Heart left ventricle (tissue), 16 donors: ENCODE data around the gene CLEC16A. TPM values are rescaled to one million over a fixed set of nuclear protein-coding genes. Genes with fewer than 3 reads are reported as not detected.

Source experiments
- ATAC-seq, 4 donors: fragments of 200-7000 bp; cut with Tn5 transposase; one replicate each; pipeline ENCODE4 v1.9.1; 2020 to 2022; ENCODE audit warnings: moderate library complexity in 4 of 4, mild to moderate bottlenecking in 3 of 4, moderate number of reproducible peaks in 1 of 4
- DNase-seq, 5 donors: peaks; one replicate each; pipeline ENCODE4 v3.0.0-alpha.2; 2020
- H3K27ac ChIP-seq, 12 donors: fragments of 200-600 bp; sonication (generic) in 4 of 12; one replicate each; pipeline versions ENCODE4 v1.5.0 to v1.8.0; 2016 to 2022; ENCODE audit warnings: mild to moderate bottlenecking in 2 of 12
- H3K27me3 ChIP-seq, 9 donors: fragments of 200-600 bp; sonication (generic) in 2 of 9; one replicate each; pipeline versions ENCODE4 v1.5.1 to v1.8.0; 2016 to 2022; ENCODE audit warnings: mild to moderate bottlenecking in 3 of 9
- H3K36me3 ChIP-seq, 9 donors: fragments of 200-600 bp; sonication (generic) in 2 of 9; one replicate each; pipeline versions ENCODE4 v1.5.0 to v1.8.0; 2018 to 2022; ENCODE audit warnings: mild to moderate bottlenecking in 2 of 9
- H3K4me1 ChIP-seq, 12 donors: fragments of 200-600 bp; sonication (generic) in 4 of 12; one replicate each; pipeline versions ENCODE4 v1.5.0 to v1.8.0; 2016 to 2022; ENCODE audit warnings: mild to moderate bottlenecking in 3 of 12
- H3K4me3 ChIP-seq, 12 donors: fragments of 200-600 bp; sonication (generic) in 4 of 12; one replicate each; pipeline versions ENCODE4 v1.5.0 to v1.8.0; 2017 to 2022; ENCODE audit warnings: mild to moderate bottlenecking in 9 of 12, moderate library complexity in 4 of 12
- H3K9me3 ChIP-seq, 12 donors: fragments of 200-600 bp; sonication (generic) in 4 of 12; one replicate each; pipeline versions ENCODE4 v1.5.0 to v1.8.0; 2016 to 2022; ENCODE audit warnings: mild to moderate bottlenecking in 1 of 12
- POLR2A ChIP-seq, 2 donors: fragments of 450-650 bp; IDR thresholded peaks; one replicate each; pipeline ENCODE4 v1.6.1; 2017; ENCODE audit warnings: antibody characterized with exemption in 2 of 2, mild to moderate bottlenecking in 2 of 2, moderate library complexity in 2 of 2
- WGBS, 4 donors: extraction: QIAGEN DNeasy Blood & Tissue Kit in 2 of 4; methylation state at CpG; one replicate each; pipeline versions ENCODE4 v1.1.5 to v1.1.7; 2013 to 2018; 5-methylcytosine and 5-hydroxymethylcytosine counted together
- intact Hi-C, 10 donors: fragments of 100-400 bp; cut with DNase I; formaldehyde crosslinking; loops; one replicate each; pipeline versions ENCODE4 v1.11.1 to v1.14.2; 2022
- polyA plus RNA-seq, 2 donors: library from polyadenylated mRNA; stranded (reverse); fragments of 200-250 nt; gene quantifications; one replicate each; pipeline ENCODE4 v1.2.3, GENCODE V29; 2013
- total RNA-seq, 9 donors: library from RNA; depleted of rRNA in 2 of 9; stranded (reverse); fragments of >200 nt in 2 of 9; fragmentation: NEBNext Ultra II Directional in 3 of 9; extraction: Animal tissue kit (Norgen Biotek cat#: 25700) in 3 of 9; gene quantifications; one replicate each; pipeline versions ENCODE4 v1.1.0 to v1.2.4, GENCODE V29; 2016 to 2023
- TF ChIP-seq, protein P1 (sequence below), 12 donors: fragments of 200-600 bp; sonication (generic) in 4 of 12; IDR thresholded peaks; one replicate each; pipeline versions ENCODE4 v1.5.0 to v1.8.0; 2018 to 2022; ENCODE audit warnings: antibody characterized with exemption in 12 of 12, mild to moderate bottlenecking in 5 of 12
- donor health status: ischemic (EF 13 %, LVEDD 7.1; RV severe dilation, severe dysfunction).
- donor health status: healthy with polysubstance abuse.
- donor health status: DM: no; HTN: yes; CAD: no.
- donor health status: DM: no; HTN: no; CAD: no.
- donor health status: ischemic (EF 25% LVEDD 6.9; RV normal size, moderate dysfunction).
- donor health status: ischemic (EF 25% LVEDD 5.7; RV mildly dilated, moderate dysfunction).
- donor health status: healthy.
- donor health status: DM: yes; HTN: yes; CAD: no.
- donor health status: ischemic (EF 35%, LVEDD 5.7; RV mildly dilated, moderate dysfunction).
- donor health status: nonischemic (EF 11% LVEDD 7.7; RV severe dilation, severe dysfunction).
- donor health status: DM: yes; HTN: yes; CAD: no.
- donor health status: PGD.
- donor health status: ischemic (EF 29% LVEDD 5.4; RV normal size, mild dysfunction).
- donor health status: nonischemic (EF 23%, LVEDD 6.1; RV moderate dilation, normal function).

CLEC16A gene
- total and polyA plus RNA-seq, 11 donors = 13.8 to 41.1 (median 23.7) TPM

DNA sequence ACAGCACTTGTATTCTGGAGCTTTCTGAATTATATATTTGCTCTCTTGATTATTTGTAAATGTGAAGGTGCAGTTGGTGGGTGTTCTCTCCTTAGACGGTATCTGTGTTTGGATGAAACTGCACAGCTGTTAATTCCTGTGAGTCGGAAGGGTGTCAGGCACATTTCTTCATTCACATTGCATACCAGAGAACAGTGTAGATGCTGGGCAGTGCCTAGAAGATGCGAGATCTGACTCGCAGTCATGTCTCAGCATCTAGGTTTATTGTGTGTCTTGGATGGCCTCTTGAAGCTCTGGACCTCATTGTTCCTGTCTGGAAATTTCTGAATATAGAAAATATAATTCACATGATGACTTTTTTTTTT is 61.2 kb downstream of the CLEC16A start:
- H3K9me3 ChIP-seq = no peaks in the 10 kb centered on the region
- no peak overlapping the region for H3K4me3 ChIP-seq
- 88 to 96% (median 94%) methylated on average over 4 of the region's 4 CpGs for WGBS, 4 donors
- ATAC-seq = no peak
- H3K27me3 ChIP-seq = no peaks in the 10 kb centered on the region
- intact Hi-C loops = no loop called here
- no peak for DNase-seq
- peaks cover 0 to 4% (median 0%) of the 10 kb centered on the region in 12 donors for H3K4me1 ChIP-seq
- H3K36me3 ChIP-seq = peaks cover 0 to 69% (median 23%) of the 10 kb centered on the region in 9 donors
- TF ChIP-seq, protein P1, sequence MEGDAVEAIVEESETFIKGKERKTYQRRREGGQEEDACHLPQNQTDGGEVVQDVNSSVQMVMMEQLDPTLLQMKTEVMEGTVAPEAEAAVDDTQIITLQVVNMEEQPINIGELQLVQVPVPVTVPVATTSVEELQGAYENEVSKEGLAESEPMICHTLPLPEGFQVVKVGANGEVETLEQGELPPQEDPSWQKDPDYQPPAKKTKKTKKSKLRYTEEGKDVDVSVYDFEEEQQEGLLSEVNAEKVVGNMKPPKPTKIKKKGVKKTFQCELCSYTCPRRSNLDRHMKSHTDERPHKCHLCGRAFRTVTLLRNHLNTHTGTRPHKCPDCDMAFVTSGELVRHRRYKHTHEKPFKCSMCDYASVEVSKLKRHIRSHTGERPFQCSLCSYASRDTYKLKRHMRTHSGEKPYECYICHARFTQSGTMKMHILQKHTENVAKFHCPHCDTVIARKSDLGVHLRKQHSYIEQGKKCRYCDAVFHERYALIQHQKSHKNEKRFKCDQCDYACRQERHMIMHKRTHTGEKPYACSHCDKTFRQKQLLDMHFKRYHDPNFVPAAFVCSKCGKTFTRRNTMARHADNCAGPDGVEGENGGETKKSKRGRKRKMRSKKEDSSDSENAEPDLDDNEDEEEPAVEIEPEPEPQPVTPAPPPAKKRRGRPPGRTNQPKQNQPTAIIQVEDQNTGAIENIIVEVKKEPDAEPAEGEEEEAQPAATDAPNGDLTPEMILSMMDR (IDR thresholded peaks at IDR 0.05) = no peak
- no peak for TF ChIP-seq POLR2A (IDR thresholded peaks at IDR 0.05)
- H3K27ac ChIP-seq = no peak overlapping the region

DNA sequence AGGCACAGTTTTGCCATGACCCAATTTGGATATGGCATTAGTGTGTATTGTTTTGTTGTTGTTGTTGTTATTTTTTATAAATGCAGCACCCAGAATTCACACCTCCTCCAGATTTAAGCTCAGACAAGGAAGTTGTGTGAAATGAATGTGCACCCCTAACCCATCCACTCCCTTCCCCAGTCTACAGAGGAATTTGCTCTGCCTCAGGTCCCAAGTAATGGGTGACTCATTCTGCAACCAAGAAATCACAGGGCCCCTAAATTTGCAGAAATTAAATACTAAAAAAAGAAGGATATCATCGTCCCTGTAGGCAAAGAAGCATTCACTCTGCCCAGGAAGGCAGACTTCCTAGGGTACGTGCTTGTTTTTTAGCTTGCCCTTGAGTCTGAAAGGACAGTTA is 62.3 kb downstream of the CLEC16A start:
- TF ChIP-seq POLR2A (IDR thresholded peaks at IDR 0.05) = no peak
- TF ChIP-seq, protein P1 (IDR thresholded peaks at IDR 0.05) = no peak
- intact Hi-C loops = no loop called here
- H3K36me3 ChIP-seq = peaks cover 0 to 63% (median 23%) of the 10 kb centered on the region in 9 donors
- H3K4me3 ChIP-seq = no peak overlapping the region
- ATAC-seq (no peak), DNase-seq (no peak)
- H3K9me3 ChIP-seq = no peaks in the 10 kb centered on the region
- peaks cover 0 to 9% (median 5%) of the 10 kb centered on the region in 12 donors for H3K4me1 ChIP-seq
- H3K27me3 ChIP-seq = no peaks in the 10 kb centered on the region
- WGBS, 4 donors = 78 to 91% (median 85%) methylated on average over 2 of the region's 2 CpGs
- no peak overlapping the region for H3K27ac ChIP-seq

DNA sequence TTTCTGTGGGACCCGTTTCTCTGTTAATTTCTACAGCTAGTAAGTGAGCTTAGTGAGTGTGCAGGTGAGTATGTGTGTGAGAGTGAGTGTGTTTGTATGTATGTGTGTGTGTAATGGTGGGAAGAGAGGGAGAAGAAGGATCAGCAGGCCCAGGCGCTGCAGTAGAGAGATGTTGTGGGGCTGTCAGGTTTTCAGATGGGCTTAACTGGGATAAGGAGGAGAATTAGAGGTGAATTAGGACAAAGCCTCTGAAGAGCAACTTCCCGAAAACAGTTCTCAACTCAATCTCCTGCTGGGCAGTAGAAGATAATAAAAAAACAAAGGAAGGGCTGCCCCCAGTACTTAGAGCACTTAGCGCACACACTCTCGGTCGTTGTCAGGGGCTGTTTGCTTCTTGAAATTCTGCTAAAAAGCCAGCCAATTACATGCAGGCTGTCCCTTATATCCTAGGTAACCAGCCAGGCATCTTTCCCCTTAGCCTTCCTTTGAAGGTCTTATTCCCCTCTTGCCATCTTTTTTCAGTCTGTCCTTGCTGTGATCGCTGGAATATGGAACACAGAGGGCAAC is 63.4 kb downstream of the CLEC16A start:
- Histone ChIP-seq H3K4me3 (no peak overlapping the region), H3K27ac (no peak overlapping the region), H3K36me3 (peaks cover 0 to 54% (median 20%) of the 10 kb centered on the region in 9 donors), H3K27me3 (no peaks in the 10 kb centered on the region), H3K9me3 (no peaks in the 10 kb centered on the region), H3K4me1 (peaks cover 0 to 9% (median 6%) of the 10 kb centered on the region in 12 donors)
- DNase-seq (no peak), ATAC-seq (no peak)
- 93 to 96% (median 95%) methylated on average over 7 of the region's 7 CpGs for WGBS, 4 donors
- TF ChIP-seq, protein P1 (IDR thresholded peaks at IDR 0.05) = no peak
- TF ChIP-seq POLR2A (IDR thresholded peaks at IDR 0.05) = no peak
- intact Hi-C loops = no loop called here

DNA sequence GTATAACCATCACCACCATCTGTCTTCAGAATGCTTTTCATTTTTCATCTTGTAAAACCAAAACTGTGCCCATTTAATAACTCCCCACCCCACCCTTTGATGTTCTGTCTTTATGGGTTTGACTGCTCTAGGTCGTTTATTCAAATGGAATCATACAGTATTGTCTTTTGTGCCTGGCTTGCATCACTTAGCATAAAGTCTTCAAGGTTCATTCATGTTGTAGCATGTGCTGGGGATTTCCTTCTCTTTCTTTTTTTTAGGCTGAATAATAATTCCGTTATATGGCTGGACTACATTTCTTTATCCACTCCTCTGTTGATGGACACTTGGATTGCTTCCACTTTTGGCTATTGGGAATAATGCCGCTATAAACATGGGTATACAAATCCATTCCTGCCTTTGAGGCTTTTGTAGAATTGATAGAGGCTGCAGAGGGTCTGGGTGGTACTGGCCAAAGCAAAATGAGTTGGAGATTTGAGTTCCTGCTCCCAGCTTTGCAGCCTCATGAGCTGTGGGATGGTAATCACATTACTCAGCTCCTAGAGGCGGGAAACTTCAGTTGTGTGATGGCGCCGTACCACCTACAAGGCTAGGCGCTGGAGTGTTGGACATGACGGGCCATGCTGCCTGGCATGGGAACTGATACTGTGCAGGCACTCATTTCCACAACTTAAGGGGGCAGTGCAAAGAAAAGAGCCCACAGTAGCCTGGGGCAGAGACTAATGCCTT is 64.8 kb downstream of the CLEC16A start:
- intact Hi-C loops = no loop called here
- no peak overlapping the region for H3K4me3 ChIP-seq
- no peaks in the 10 kb centered on the region for H3K9me3 ChIP-seq
- no peaks in the 10 kb centered on the region for H3K27me3 ChIP-seq
- TF ChIP-seq, protein P1 (IDR thresholded peaks at IDR 0.05) = no peak
- TF ChIP-seq POLR2A (IDR thresholded peaks at IDR 0.05) = no peak
- 85 to 93% (median 91%) methylated on average over 8 of the region's 8 CpGs for WGBS, 4 donors
- ATAC-seq (no peak), DNase-seq (no peak)
- H3K4me1 ChIP-seq = peaks cover 0 to 9% (median 6%) of the 10 kb centered on the region in 12 donors
- H3K36me3 ChIP-seq = peaks cover 0 to 53% (median 9%) of the 10 kb centered on the region in 9 donors
- no peak overlapping the region for H3K27ac ChIP-seq
